ENCODE measurements around the gene MRPL36. TPM values are rescaled to one million over a fixed set of nuclear protein-coding genes. Genes with fewer than 3 reads are reported as not detected.

The MRPL36 gene
- total and polyA plus RNA-seq, 4 donors, result 22.3 to 106 (median 56.3) TPM

GRCh38 chr5:1804001-1804690, 4.5 kb upstream of the MRPL36 start:
- no peak for DNase-seq (ENCODE audit: low spot score)
- H3K9ac ChIP-seq (ENCODE audit: low read depth in 1 of 2, low read length in 2 of 2), result no peak overlapping the region
- no peaks in the 10 kb centered on the region for H3K27me3 ChIP-seq (ENCODE audit: control insufficient read depth in 4 of 4, insufficient read depth in 4 of 4, low read length in 3 of 4)
- H3K36me3 ChIP-seq (ENCODE audit: control insufficient read depth in 4 of 4, insufficient read depth in 3 of 4, low read depth in 1 of 4, low read length in 3 of 4), result peaks cover 13 to 57% (median 43%) of the 10 kb centered on the region in 4 donors
- 92% methylated on average over 15 of the region's 15 CpGs for WGBS
- no peak overlapping the region for H3K4me3 ChIP-seq (ENCODE audit: low read depth in 1 of 3, low read length in 3 of 3)
- peaks cover 0 to 13% (median 8%) of the 10 kb centered on the region in 4 donors for H3K4me1 ChIP-seq (ENCODE audit: control insufficient read depth in 4 of 4, insufficient read depth in 4 of 4, low read length in 3 of 4)
- TF ChIP-seq GABPA (IDR thresholded peaks at IDR 0.05 in 1 of 2, conservative IDR thresholded peaks at IDR 0.05 in 1 of 2) (no peak), FOXA1 (IDR thresholded peaks at IDR 0.05) (no peak), HNF4G (IDR thresholded peaks at IDR 0.05) (no peak), TAF1 (conservative IDR thresholded peaks at IDR 0.05) (no peak), CTCF (IDR thresholded peaks at IDR 0.05; ENCODE audit: low read depth, low read length, missing input control) (no peak), MAX (IDR thresholded peaks at IDR 0.05) (no peak), EGR1 (IDR thresholded peaks at IDR 0.05; ENCODE audit: low read depth in 2 of 2) (no peak), SP1 (IDR thresholded peaks at IDR 0.05) (no peak), RAD21 (IDR thresholded peaks at IDR 0.05) (no peak), YY1 (IDR thresholded peaks at IDR 0.05) (no peak), JUND (IDR thresholded peaks at IDR 0.05) (no peak), ATF3 (IDR thresholded peaks at IDR 0.05) (no peak), FOXA2 (IDR thresholded peaks at IDR 0.05) (no peak), RXRA (IDR thresholded peaks at IDR 0.05) (no peak), ZBTB33 (IDR thresholded peaks at IDR 0.05) (no peak)
- no peak overlapping the region for H3K27ac ChIP-seq (ENCODE audit: low read depth in 1 of 2, low read length in 2 of 2)
- no peaks in the 10 kb centered on the region for H3K9me3 ChIP-seq (ENCODE audit: control insufficient read depth in 4 of 4, low read length in 3 of 4)

GRCh38 chr5:1803192-1803591, 3.6 kb upstream of the MRPL36 start:
- Histone ChIP-seq H3K27me3 (ENCODE audit: control insufficient read depth in 4 of 4, insufficient read depth in 4 of 4, low read length in 3 of 4) (no peaks in the 10 kb centered on the region), H3K9ac (ENCODE audit: low read depth in 1 of 2, low read length in 2 of 2) (no peak overlapping the region), H3K27ac (ENCODE audit: low read depth in 1 of 2, low read length in 2 of 2) (no peak overlapping the region), H3K9me3 (ENCODE audit: control insufficient read depth in 4 of 4, low read length in 3 of 4) (no peaks in the 10 kb centered on the region), H3K4me3 (ENCODE audit: low read depth in 1 of 3, low read length in 3 of 3) (no peak overlapping the region), H3K4me1 (ENCODE audit: control insufficient read depth in 4 of 4, insufficient read depth in 4 of 4, low read length in 3 of 4) (peaks cover 0 to 20% (median 13%) of the 10 kb centered on the region in 4 donors), H3K36me3 (ENCODE audit: control insufficient read depth in 4 of 4, insufficient read depth in 3 of 4, low read depth in 1 of 4, low read length in 3 of 4) (peaks cover 13 to 51% (median 39%) of the 10 kb centered on the region in 4 donors)
- DNase-seq (ENCODE audit: low spot score), result no peak
- 97% methylated on average over 1 of the region's 1 CpG for WGBS
- TF ChIP-seq YY1 (IDR thresholded peaks at IDR 0.05) (no peak), GABPA (IDR thresholded peaks at IDR 0.05 in 1 of 2, conservative IDR thresholded peaks at IDR 0.05 in 1 of 2) (no peak), HNF4A (conservative IDR thresholded peaks at IDR 0.05) (no peak), ATF3 (IDR thresholded peaks at IDR 0.05) (no peak), FOXA2 (IDR thresholded peaks at IDR 0.05) (no peak), SP1 (IDR thresholded peaks at IDR 0.05) (no peak), REST (IDR thresholded peaks at IDR 0.05) (no peak), NR2F2 (IDR thresholded peaks at IDR 0.05) (no peak), RAD21 (IDR thresholded peaks at IDR 0.05) (no peak), MAX (IDR thresholded peaks at IDR 0.05) (no peak), RXRA (IDR thresholded peaks at IDR 0.05) (no peak), JUND (IDR thresholded peaks at IDR 0.05) (no peak), ZBTB33 (IDR thresholded peaks at IDR 0.05) (no peak), HNF4G (IDR thresholded peaks at IDR 0.05) (no peak), FOXA1 (IDR thresholded peaks at IDR 0.05) (no peak), TAF1 (conservative IDR thresholded peaks at IDR 0.05) (no peak)
